IMR-90 (cell line): Measurements from ENCODE around the gene SEL1L3. TPM values are rescaled to one million over a fixed set of nuclear protein-coding genes. Genes with fewer than 3 reads are reported as not detected.

Experiments used
- ATAC-seq: fragments of 200-7000 bp; cut with Tn5 transposase; 2 replicates; pipeline ENCODE4 v1.9.1; 2020; ENCODE audit warnings: low read depth, mild to moderate bottlenecking, moderate library complexity
- BruUV-seq: library from RNA; stranded (reverse); fragments of 400-500 nt; replicated peaks from 2 replicates; lab custom pipeline; 2021; lab: Mats Ljungman, UMichigan
- CTCF ChIA-PET: fragments of 300-600 bp; formaldehyde crosslinking; extraction: SDS; loops from one replicate; lab custom pipeline; 2021; ENCODE audit warnings: antibody characterized with exemption; lab: Yijun Ruan, JAX
- POLR2A ChIA-PET: fragments of 300-600 bp; sonication (Branson Sonifier 250); formaldehyde crosslinking; loops from one replicate; lab custom pipeline; 2022; ENCODE audit warnings: antibody characterized with exemption; ENCODE audit not compliant: unreplicated experiment; lab: Charles Lee
- DNase-seq: peaks from one replicate; pipeline ENCODE4 v3.0.0; 2013
- H2AFZ ChIP-seq: replicated peaks from 2 replicates; pipeline ENCODE3; 2013; ENCODE audit warnings: low read length, mild to moderate bottlenecking; ENCODE audit not compliant: poor library complexity
- H2AK5ac ChIP-seq: 2 replicates; pipeline ENCODE4 v1.6.1; 2013; ENCODE audit warnings: low read depth, low read length, inconsistent platforms
- H2AK9ac ChIP-seq: replicated peaks from 2 replicates; pipeline ENCODE3; 2013; ENCODE audit warnings: mild to moderate bottlenecking, low read depth, low read length, moderate library complexity; ENCODE audit not compliant: poor library complexity
- H2BK120ac ChIP-seq: 2 replicates; pipeline ENCODE4 v1.6.1; 2013; ENCODE audit warnings: low read depth, low read length, inconsistent platforms
- H2BK15ac ChIP-seq: 3 replicates; pipeline ENCODE4 v1.6.1; 2013; ENCODE audit warnings: low read depth, low read length, inconsistent platforms
- H2BK20ac ChIP-seq: 2 replicates; pipeline ENCODE4 v1.6.1; 2013; ENCODE audit warnings: low read depth, mild to moderate bottlenecking, inconsistent platforms, low read length, moderate library complexity
- H2BK5ac ChIP-seq: 2 replicates; pipeline ENCODE4 v1.6.1; 2013; ENCODE audit warnings: mild to moderate bottlenecking, low read depth, low read length, inconsistent platforms; ENCODE audit not compliant: poor library complexity, severe bottlenecking
- H3K14ac ChIP-seq: replicated peaks from 2 replicates; pipeline ENCODE4 v1.6.1; 2013; ENCODE audit warnings: low read depth, low read length, inconsistent platforms
- H3K18ac ChIP-seq: 2 replicates; pipeline ENCODE4 v1.6.1; 2013; ENCODE audit warnings: low read depth, low read length, control low read depth
- H3K23ac ChIP-seq: 2 replicates; pipeline ENCODE4 v1.6.1; 2013; ENCODE audit warnings: low read depth, low read length, inconsistent platforms
- H3K27ac ChIP-seq: 2 replicates; pipeline ENCODE4 v1.5.1; 2013; ENCODE audit warnings: mild to moderate bottlenecking, control low read depth, low read length; ENCODE audit not compliant: insufficient read depth
- H3K27me3 ChIP-seq: 2 replicates; pipeline ENCODE4 v1.6.1; 2013; ENCODE audit warnings: low read length; ENCODE audit not compliant: control insufficient read depth, insufficient read depth
- H3K36me3 ChIP-seq: 2 replicates; pipeline ENCODE4 v1.6.1; 2013; ENCODE audit warnings: low read length, mixed read lengths; ENCODE audit not compliant: control insufficient read depth, insufficient read depth
- H3K4ac ChIP-seq: 2 replicates; pipeline ENCODE4 v1.6.1; 2013; ENCODE audit warnings: low read depth, low read length, inconsistent platforms
- H3K4me1 ChIP-seq: 2 replicates; pipeline ENCODE4 v1.6.1; 2013; ENCODE audit warnings: low read length, mixed read lengths; ENCODE audit not compliant: control insufficient read depth, insufficient read depth
- H3K4me2 ChIP-seq: 2 replicates; pipeline ENCODE4 v1.6.1; 2013; ENCODE audit warnings: low read depth, mild to moderate bottlenecking, control low read depth, low read length, moderate library complexity
- H3K4me3 ChIP-seq: 2 replicates; pipeline ENCODE4 v1.5.1; 2013; ENCODE audit warnings: low read depth, mild to moderate bottlenecking, control low read depth, low read length, moderate library complexity; ENCODE audit not compliant: insufficient read depth
- H3K56ac ChIP-seq: 2 replicates; pipeline ENCODE4 v1.6.1; 2013; ENCODE audit warnings: low read length, inconsistent platforms; ENCODE audit not compliant: insufficient read depth; ENCODE audit errors: extremely low read depth
- H3K79me1 ChIP-seq, 2 experiments: 2 replicates each; pipeline ENCODE4 v1.6.1; 2013; ENCODE audit warnings: low read length in 2 of 2, inconsistent platforms in 1 of 2, low read depth in 1 of 2
- H3K9ac ChIP-seq: 2 replicates; pipeline ENCODE4 v1.6.1; 2013; ENCODE audit warnings: low read depth, low read length, control low read depth
- H3K9me1 ChIP-seq: 2 replicates; pipeline ENCODE4 v1.6.1; 2013; ENCODE audit warnings: low read length, inconsistent platforms; ENCODE audit not compliant: insufficient read depth
- H3K9me3 ChIP-seq: 2 replicates; pipeline ENCODE4 v1.6.1; 2013; ENCODE audit warnings: low read length; ENCODE audit not compliant: control insufficient read depth, insufficient read depth
- H4K20me1 ChIP-seq: 2 replicates; pipeline ENCODE4 v1.6.1; 2013; ENCODE audit warnings: low read length, inconsistent platforms; ENCODE audit not compliant: insufficient read depth
- H4K5ac ChIP-seq: 2 replicates; pipeline ENCODE4 v1.6.1; 2013; ENCODE audit warnings: mild to moderate bottlenecking, low read depth, low read length, control low read depth
- H4K8ac ChIP-seq, 2 experiments: 2 replicates each; pipeline ENCODE4 v1.6.1; 2013; ENCODE audit warnings: low read depth in 2 of 2, low read length in 2 of 2, control low read depth in 1 of 2, inconsistent platforms in 1 of 2
- H4K91ac ChIP-seq: 2 replicates; pipeline ENCODE4 v1.6.1; 2013; ENCODE audit warnings: low read depth, low read length, inconsistent platforms; ENCODE audit not compliant: insufficient read depth
- CHD1 ChIP-seq: IDR thresholded peaks from 2 replicates; pipeline ENCODE4 v1.6.1; 2012; ENCODE audit warnings: low read depth, low read length, improper control_type of control experiment
- CTCF ChIP-seq: conservative IDR thresholded peaks from 2 replicates; pipeline ENCODE4 v1.5.1; 2012; ENCODE audit warnings: mild to moderate bottlenecking, low read depth, low read length, improper control_type of control experiment
- FOS ChIP-seq: fragments of 150-350 bp; IDR thresholded peaks from 2 replicates; pipeline ENCODE4 v1.6.1; 2016; ENCODE audit warnings: low read depth, low read length
- MAFK ChIP-seq: IDR thresholded peaks from 2 replicates; pipeline ENCODE4 v1.6.1; 2012; ENCODE audit warnings: low read depth, low read length, improper control_type of control experiment
- MXI1 ChIP-seq: IDR thresholded peaks from 2 replicates; pipeline ENCODE4 v1.6.1; 2012; ENCODE audit warnings: low read depth, mild to moderate bottlenecking, low read length, moderate library complexity, borderline replicate concordance
- NFE2L2 ChIP-seq: fragments of 150-350 bp; IDR thresholded peaks from 2 replicates; pipeline ENCODE4 v1.6.1; 2016; ENCODE audit warnings: low read depth, mild to moderate bottlenecking, low read length
- POLR2A ChIP-seq: IDR thresholded peaks from 2 replicates; pipeline ENCODE4 v1.6.1; 2012; ENCODE audit warnings: mild to moderate bottlenecking, low read depth, low read length
- RAD21 ChIP-seq: IDR thresholded peaks from 2 replicates; pipeline ENCODE4 v1.6.1; 2012; ENCODE audit warnings: low read length, improper control_type of control experiment
- RCOR1 ChIP-seq: IDR thresholded peaks from 2 replicates; pipeline ENCODE4 v1.6.1; 2012; ENCODE audit warnings: mild to moderate bottlenecking, low read length, improper control_type of control experiment; ENCODE audit not compliant: insufficient replicate concordance
- RFX5 ChIP-seq: IDR thresholded peaks from 2 replicates; pipeline ENCODE4 v1.8.0; 2012; ENCODE audit warnings: low read depth, mild to moderate bottlenecking, low read length, moderate library complexity
- SMC3 ChIP-seq: fragments of 150-350 bp; IDR thresholded peaks from 2 replicates; pipeline ENCODE4 v1.6.1; 2016; ENCODE audit warnings: low read depth, mild to moderate bottlenecking, antibody characterized with exemption, low read length, moderate library complexity
- USF2 ChIP-seq: fragments of 150-350 bp; IDR thresholded peaks from 2 replicates; pipeline ENCODE4 v1.6.1; 2017; ENCODE audit warnings: mild to moderate bottlenecking, antibody characterized with exemption, low read length, low read depth
- WGBS, 2 experiments: methylation state at CpG; one replicate each; pipeline versions ENCODE4 v1.1.5 to v1.1.7; 2013; ENCODE audit warnings: missing lambda C conversion rate in 2 of 2; ENCODE audit not compliant: insufficient read length in 1 of 2; ENCODE audit errors: extremely low coverage in 2 of 2; 5-methylcytosine and 5-hydroxymethylcytosine counted together
- dilution Hi-C: fragments of 300-500 bp; cut with HindIII; formaldehyde crosslinking; loops from one replicate; pipeline ENCODE4 v1.14.3; 2018; ENCODE audit warnings: low sequenced_read_pairs; ENCODE audit not compliant: unreplicated experiment
- in situ Hi-C: fragments of 300-500 bp; cut with MboI; formaldehyde crosslinking; loops from 3 replicates; pipeline ENCODE4 v1.14.3; 2019; ENCODE audit warnings: low sequenced_read_pairs, inconsistent platforms, mixed read lengths
- intact Hi-C: fragments of 100-400 bp; cut with micrococcal nuclease; formaldehyde crosslinking; loops from 2 replicates; pipeline ENCODE4 v1.10.0; 2022
- polyA plus RNA-seq, 3 experiments: library from polyadenylated mRNA; depleted of rRNA; stranded (reverse); fragments of >200 nt; gene quantifications; 2 replicates each; pipeline ENCODE4 v1.2.3, GENCODE V29; 2012; ENCODE audit warnings: low replicate concordance in 1 of 3
- total RNA-seq: library from RNA; depleted of rRNA; stranded (reverse); fragments of >200 nt; gene quantifications from 2 replicates; pipeline ENCODE4 v1.2.3, GENCODE V29; 2012

The SEL1L3 gene
- total and polyA plus RNA-seq, 2 of the 4 experiments (the other 2 are of a cell fraction) = 16.4 to 43.7 TPM

- Histone ChIP-seq H2BK5ac (no peak overlapping the region), H3K14ac (no peak overlapping the region), H3K36me3 (no peaks in the 10 kb centered on the region), H3K79me1 (no peaks in the 10 kb centered on the region), H2BK20ac (no peak overlapping the region), H3K23ac (no peak overlapping the region), H2AK9ac (no peak overlapping the region), H3K9me3 (no peaks in the 10 kb centered on the region), H3K56ac (no peak overlapping the region), H4K20me1 (no peaks in the 10 kb centered on the region), H3K9ac (no peak overlapping the region), H2AFZ (no peak overlapping the region), H4K5ac (no peak overlapping the region), H4K8ac (no peak overlapping the region), H3K18ac (no peak overlapping the region), H3K4ac (no peak overlapping the region), H3K4me2 (no peak overlapping the region), H3K4me3 (no peak overlapping the region), H4K91ac (no peak overlapping the region), H3K27me3 (no peaks in the 10 kb centered on the region), H2BK15ac (no peak overlapping the region), H3K9me1 (peaks cover 15% of the 10 kb centered on the region; the same call in 1 of the 2 replicates), H3K4me1 (peaks cover 19% of the 10 kb centered on the region), H2AK5ac (no peak overlapping the region), H3K27ac (no peak overlapping the region), H2BK120ac (no peak overlapping the region)
- BruUV-seq = no TSS peak
- TF ChIP-seq CTCF = no peak
- TF ChIP-seq MAFK = no peak
- TF ChIP-seq RFX5 = no peak
- no peak for TF ChIP-seq RAD21
- no peak for TF ChIP-seq SMC3
- no peak for TF ChIP-seq USF2
- TF ChIP-seq NFE2L2 = no peak
- TF ChIP-seq CHD1 = no peak
- no peak for TF ChIP-seq FOS
- no peak for TF ChIP-seq RCOR1
- no peak for TF ChIP-seq MXI1
- no peak for TF ChIP-seq POLR2A
- ChIA-PET CTCF (no interaction called here), POLR2A (no interaction called here)
- no peak for ATAC-seq
- DNase-seq = no peak
- in situ Hi-C loops (no loop called here), dilution Hi-C loops (no loop called here), intact Hi-C loops (no loop called here)
- no CpG with 5 or more reads among the region's 4 CpGs for WGBS, 2 experiments
Measured at GRCh38 chr4:25882226-25882625, 19.4 kb upstream of the SEL1L3 start.
